ENCODE data around the gene GOLPH3. TPM values are rescaled to one million over a fixed set of nuclear protein-coding genes. Genes with fewer than 3 reads are reported as not detected.

GOLPH3 gene
- total and polyA plus RNA-seq, 2 of the 4 experiments (the other 2 are of a cell fraction), result 38.2 to 41.3 TPM

GRCh38 chr5:32090755-32091128, 83.4 kb downstream of the GOLPH3 start:
- BruUV-seq (replicated peaks), result no TSS peak
- Histone ChIP-seq H3K14ac (replicated peaks; ENCODE audit: low read depth, low read length) (no peak overlapping the region), H3K18ac (ENCODE audit: low read depth, low read length) (no peak overlapping the region), H3K9me1 (ENCODE audit: insufficient read depth, low read length) (peaks cover 2% of the 10 kb centered on the region; the same call in 1 of the 2 replicates), H3K9ac (ENCODE audit: low read depth, low read length) (no peak overlapping the region), H4K20me1 (ENCODE audit: insufficient read depth, low read length) (no peaks in the 10 kb centered on the region), H3K27me3 (ENCODE audit: control insufficient read depth, insufficient read depth, low read length) (no peaks in the 10 kb centered on the region), H3K79me1 (ENCODE audit: low read depth in 1 of 2, low read length in 2 of 2) (no peaks in the 10 kb centered on the region), H4K91ac (ENCODE audit: insufficient read depth, low read depth, low read length) (no peak overlapping the region), H3K27ac (ENCODE audit: insufficient read depth, low read length) (no peak overlapping the region), H3K4ac (ENCODE audit: low read depth, low read length) (no peak overlapping the region), H3K4me3 (ENCODE audit: insufficient read depth, low read depth, low read length) (no peak overlapping the region), H3K4me1 (ENCODE audit: control insufficient read depth, insufficient read depth, low read length) (no peaks in the 10 kb centered on the region), H2AFZ (replicated peaks; ENCODE audit: low read length, poor library complexity) (no peak overlapping the region), H2BK120ac (ENCODE audit: low read depth, low read length) (no peak overlapping the region), H3K36me3 (ENCODE audit: control insufficient read depth, insufficient read depth, low read length) (peaks cover 4% of the 10 kb centered on the region; the same call in 1 of the 2 replicates), H2AK5ac (ENCODE audit: low read depth, low read length) (no peak overlapping the region), H4K5ac (ENCODE audit: low read depth, low read length) (no peak overlapping the region), H3K23ac (ENCODE audit: low read depth, low read length) (no peak overlapping the region), H4K8ac (ENCODE audit: low read depth in 2 of 2, low read length in 2 of 2) (no peak overlapping the region), H3K9me3 (ENCODE audit: control insufficient read depth, insufficient read depth, low read length) (no peaks in the 10 kb centered on the region), H2BK5ac (ENCODE audit: low read depth, low read length, poor library complexity, severe bottlenecking) (no peak overlapping the region), H3K4me2 (ENCODE audit: low read depth, low read length) (no peak overlapping the region), H2BK20ac (ENCODE audit: low read depth, low read length) (no peak overlapping the region), H2BK15ac (ENCODE audit: low read depth, low read length) (no peak overlapping the region), H3K56ac (ENCODE audit: extremely low read depth, insufficient read depth, low read length) (no peak overlapping the region), H2AK9ac (replicated peaks; ENCODE audit: low read depth, low read length, poor library complexity) (no peak overlapping the region)
- no peak for ATAC-seq (ENCODE audit: low read depth)
- ChIA-PET CTCF (interaction anchor here (0.5 to 0.7 kb wide), 2 partner anchors 266 to 700 kb away, joined by 3 to 6 read pairs; no protein-coding TSS in a partner anchor), POLR2A (ENCODE audit: unreplicated experiment) (no interaction called here)
- TF ChIP-seq RFX5 (IDR thresholded peaks at IDR 0.05; ENCODE audit: low read depth, low read length) (no peak), MAFK (IDR thresholded peaks at IDR 0.05; ENCODE audit: low read depth, low read length) (no peak), RCOR1 (IDR thresholded peaks at IDR 0.05; ENCODE audit: insufficient replicate concordance, low read length) (no peak), RAD21 (IDR thresholded peaks at IDR 0.05; ENCODE audit: low read length) (no peak), ELK1 (IDR thresholded peaks at IDR 0.05; ENCODE audit: borderline replicate concordance, low read depth, low read length) (no peak), POLR2A (IDR thresholded peaks at IDR 0.05; ENCODE audit: low read depth, low read length) (no peak), CHD1 (IDR thresholded peaks at IDR 0.05; ENCODE audit: low read depth, low read length) (no peak), CTCF (conservative IDR thresholded peaks at IDR 0.05; ENCODE audit: low read depth, low read length) (no peak), FOS (IDR thresholded peaks at IDR 0.05; ENCODE audit: low read depth, low read length) (no peak), MXI1 (IDR thresholded peaks at IDR 0.05; ENCODE audit: borderline replicate concordance, low read depth, low read length) (no peak), BHLHE40 (IDR thresholded peaks at IDR 0.05; ENCODE audit: low read depth, low read length) (no peak), MAZ (IDR thresholded peaks at IDR 0.05; ENCODE audit: borderline replicate concordance, low read depth, low read length) (no peak), NFE2L2 (IDR thresholded peaks at IDR 0.05; ENCODE audit: low read depth, low read length) (no peak), CEBPB (IDR thresholded peaks at IDR 0.05; ENCODE audit: low read depth, low read length) (no peak), USF2 (IDR thresholded peaks at IDR 0.05; ENCODE audit: low read depth, low read length) (no peak), SMC3 (IDR thresholded peaks at IDR 0.05; ENCODE audit: low read depth, low read length) (no peak)
- in situ Hi-C loops (cut with MboI; ENCODE audit: low sequenced_read_pairs), result loop anchor here (5.0 kb wide), 1 partner anchor 268 kb away; no protein-coding TSS in a partner anchor
- DNase-seq, result no peak
- 95% methylated on average over 13 of the region's 17 CpGs; no CpG with 5 or more reads in 1 of the 2 experiments for WGBS, 2 experiments (ENCODE audit: extremely low coverage in 2 of 2, insufficient read length in 1 of 2)
- intact Hi-C loops (cut with micrococcal nuclease), result no loop called here
- dilution Hi-C loops (cut with HindIII; ENCODE audit: low sequenced_read_pairs, unreplicated experiment), result no loop called here

Measured in IMR-90 (cell line).